Measurements from ENCODE around the gene CLRN1. TPM values are rescaled to one million over a fixed set of nuclear protein-coding genes. Genes with fewer than 3 reads are reported as not detected.

CLRN1 gene
- total RNA-seq, 1 donor from 2014 or later = not detected

DNA sequence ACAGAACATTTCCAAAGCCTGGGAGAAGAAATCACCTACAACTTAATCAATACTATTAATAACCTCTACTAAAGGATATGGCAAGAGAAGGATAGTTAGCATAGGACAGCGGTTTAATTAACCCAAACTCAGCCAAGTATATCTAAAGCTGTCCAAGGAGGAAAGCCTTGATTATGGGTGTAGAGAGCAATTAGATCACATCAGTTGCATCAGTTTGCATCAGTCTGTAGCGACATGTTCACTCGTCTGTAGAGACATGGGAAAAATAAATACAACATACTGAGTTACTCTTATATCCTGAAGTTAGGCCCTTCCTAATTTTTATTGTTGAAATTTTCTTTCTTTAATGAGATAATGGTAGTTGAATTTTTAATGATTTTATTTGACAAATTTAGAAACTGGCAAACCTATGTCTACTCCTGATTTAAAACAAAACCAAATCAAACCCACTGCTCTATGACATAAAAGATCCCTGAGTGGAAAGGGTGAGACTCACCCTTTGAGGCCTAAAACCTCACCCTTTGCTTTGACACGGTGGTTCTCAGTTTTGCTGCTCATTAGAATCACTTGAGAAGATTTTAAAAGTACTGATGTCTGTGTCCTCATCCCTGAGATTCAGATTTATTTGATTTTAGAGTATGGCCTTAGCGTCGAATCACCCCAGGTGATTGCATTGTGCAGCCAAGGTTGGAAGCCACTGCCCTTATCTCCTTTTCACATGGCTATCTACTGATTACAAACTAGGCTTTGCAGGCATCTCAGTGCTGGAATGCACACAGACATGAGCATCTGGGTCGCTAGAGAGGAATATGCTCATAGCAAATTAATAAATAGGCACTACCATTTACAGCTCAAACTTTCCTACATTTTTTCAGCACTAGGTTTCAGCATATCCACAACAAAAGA lies 2.8 kb upstream of the CLRN1 start:
- H3K9ac ChIP-seq (ENCODE audit: low read length) = no peak overlapping the region
- no peak overlapping the region for H3K4me2 ChIP-seq (ENCODE audit: low read length)
- FAIRE-seq = no peak

DNA sequence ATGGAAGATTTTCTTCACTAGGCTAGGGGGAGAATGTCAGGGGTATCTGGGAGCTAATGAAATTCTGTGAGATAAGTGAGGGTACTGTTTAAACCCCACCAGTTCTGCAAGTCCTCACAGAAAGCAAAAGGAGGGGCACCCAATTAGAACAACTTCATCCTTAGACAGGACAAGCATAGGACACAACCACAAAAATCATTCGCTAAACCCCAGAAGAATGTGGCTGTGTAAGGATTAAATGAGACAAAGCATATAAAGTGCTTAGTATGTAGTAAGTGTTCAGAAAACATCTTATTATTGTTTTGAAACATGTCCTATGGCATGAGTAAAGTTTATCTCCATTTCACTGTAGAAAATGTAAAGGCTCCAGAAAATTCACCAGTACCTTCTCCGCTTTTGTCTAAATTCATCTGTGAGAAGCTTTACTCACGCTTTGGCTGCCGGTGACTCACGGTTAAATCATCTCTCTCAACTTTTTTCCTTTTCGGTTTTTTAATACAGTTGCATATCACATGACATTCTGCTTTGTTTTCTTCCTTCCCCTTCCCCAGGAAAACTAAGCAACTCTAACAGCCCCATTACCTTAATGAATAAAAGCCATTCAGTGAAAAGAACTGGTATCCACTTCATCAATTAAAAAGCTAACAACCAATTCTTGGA lies 1.7 kb downstream of the CLRN1 start:
- Histone ChIP-seq H3K9me3 (ENCODE audit: insufficient read depth, low read depth, low read length) (no peaks in the 10 kb centered on the region), H4K20me1 (ENCODE audit: insufficient read depth, low read length) (no peaks in the 10 kb centered on the region), H2AFZ (ENCODE audit: low read depth, low read length) (peak overlapping the region; percentile 71), H3K4me3 (ENCODE audit: insufficient read depth, low read depth, low read length) (no peak overlapping the region), H3K79me2 (ENCODE audit: insufficient read depth, low read length) (no peaks in the 10 kb centered on the region), H3K9ac (ENCODE audit: low read length) (peak overlapping the region; percentile 21), H3K27me3 (ENCODE audit: insufficient read depth, low read length) (no peaks in the 10 kb centered on the region), H3K4me1 (ENCODE audit: insufficient read depth, low read length) (peaks cover 11% of the 10 kb centered on the region), H3K4me2 (ENCODE audit: low read length) (peak overlapping the region; percentile 78), H3K36me3 (ENCODE audit: insufficient read depth, low read length) (no peaks in the 10 kb centered on the region), H3K27ac (ENCODE audit: low read depth, low read length) (peak overlapping the region; percentile 67)
- Mint-ChIP-seq H3K36me3 (ENCODE audit: low read depth, unreplicated experiment) (no peaks in the 10 kb centered on the region), H3K4me3 (ENCODE audit: unreplicated experiment) (no peak overlapping the region), H3K27ac (ENCODE audit: unreplicated experiment) (peak overlapping the region; percentile 63), H3K9me3 (ENCODE audit: unreplicated experiment) (no peaks in the 10 kb centered on the region), H3K27me3 (ENCODE audit: low read depth, unreplicated experiment) (peaks cover 3% of the 10 kb centered on the region), H3K4me1 (ENCODE audit: low read depth, unreplicated experiment) (peaks cover 13% of the 10 kb centered on the region)
- DNase-seq (ENCODE audit: low read depth) = peak; percentile 75
- TF ChIP-seq, protein P1, sequence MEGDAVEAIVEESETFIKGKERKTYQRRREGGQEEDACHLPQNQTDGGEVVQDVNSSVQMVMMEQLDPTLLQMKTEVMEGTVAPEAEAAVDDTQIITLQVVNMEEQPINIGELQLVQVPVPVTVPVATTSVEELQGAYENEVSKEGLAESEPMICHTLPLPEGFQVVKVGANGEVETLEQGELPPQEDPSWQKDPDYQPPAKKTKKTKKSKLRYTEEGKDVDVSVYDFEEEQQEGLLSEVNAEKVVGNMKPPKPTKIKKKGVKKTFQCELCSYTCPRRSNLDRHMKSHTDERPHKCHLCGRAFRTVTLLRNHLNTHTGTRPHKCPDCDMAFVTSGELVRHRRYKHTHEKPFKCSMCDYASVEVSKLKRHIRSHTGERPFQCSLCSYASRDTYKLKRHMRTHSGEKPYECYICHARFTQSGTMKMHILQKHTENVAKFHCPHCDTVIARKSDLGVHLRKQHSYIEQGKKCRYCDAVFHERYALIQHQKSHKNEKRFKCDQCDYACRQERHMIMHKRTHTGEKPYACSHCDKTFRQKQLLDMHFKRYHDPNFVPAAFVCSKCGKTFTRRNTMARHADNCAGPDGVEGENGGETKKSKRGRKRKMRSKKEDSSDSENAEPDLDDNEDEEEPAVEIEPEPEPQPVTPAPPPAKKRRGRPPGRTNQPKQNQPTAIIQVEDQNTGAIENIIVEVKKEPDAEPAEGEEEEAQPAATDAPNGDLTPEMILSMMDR (IDR thresholded peaks at IDR 0.05; ENCODE audit: insufficient read depth, low read depth, low read length) = no peak
- no peak for TF ChIP-seq EZH2 (IDR thresholded peaks at IDR 0.05; ENCODE audit: insufficient read depth, low read length)
- peak; percentile 54 for FAIRE-seq

More for the DNA sequence above, 2.8 kb upstream of the CLRN1 start:
- Histone ChIP-seq H3K36me3 (ENCODE audit: insufficient read depth, low read length) (no peaks in the 10 kb centered on the region), H3K79me2 (ENCODE audit: insufficient read depth, low read length) (no peaks in the 10 kb centered on the region), H3K4me3 (ENCODE audit: insufficient read depth, low read depth, low read length) (no peak overlapping the region), H3K4me1 (ENCODE audit: insufficient read depth, low read length) (peaks cover 10% of the 10 kb centered on the region), H3K27ac (ENCODE audit: low read depth, low read length) (no peak overlapping the region), H3K9me3 (ENCODE audit: insufficient read depth, low read depth, low read length) (no peaks in the 10 kb centered on the region), H3K27me3 (ENCODE audit: insufficient read depth, low read length) (no peaks in the 10 kb centered on the region), H4K20me1 (ENCODE audit: insufficient read depth, low read length) (no peaks in the 10 kb centered on the region), H2AFZ (ENCODE audit: low read depth, low read length) (no peak overlapping the region)
- H3K27ac Mint-ChIP-seq (ENCODE audit: unreplicated experiment) = no peak overlapping the region
- H3K4me3 Mint-ChIP-seq (ENCODE audit: unreplicated experiment) = no peak overlapping the region
- TF ChIP-seq EZH2 (IDR thresholded peaks at IDR 0.05; ENCODE audit: insufficient read depth, low read length) = no peak
- TF ChIP-seq, protein P1 (IDR thresholded peaks at IDR 0.05; ENCODE audit: insufficient read depth, low read depth, low read length) = no peak
- peaks cover 3% of the 10 kb centered on the region for H3K27me3 Mint-ChIP-seq (ENCODE audit: low read depth, unreplicated experiment)
- no peaks in the 10 kb centered on the region for H3K9me3 Mint-ChIP-seq (ENCODE audit: unreplicated experiment)
- DNase-seq (ENCODE audit: low read depth) = no peak
- H3K36me3 Mint-ChIP-seq (ENCODE audit: low read depth, unreplicated experiment) = no peaks in the 10 kb centered on the region
- peaks cover 9% of the 10 kb centered on the region for H3K4me1 Mint-ChIP-seq (ENCODE audit: low read depth, unreplicated experiment)
